GM19324 (cell line): ENCODE measurements around the gene PTOV1.
"Not testable (repeated sequence)": the region's sequence is repeated elsewhere in the genome, so short reads cannot be mapped to it uniquely, and the experiment has no call there.

Experiments
- ATAC-seq: cut with Tn5 transposase; IDR thresholded peaks from one replicate; pipeline ENCODE4 v1.9.1; 2021; ENCODE audit warnings: mild to moderate bottlenecking, moderate library complexity; ENCODE audit not compliant: unreplicated experiment, low FRiP score

PTOV1 gene

GRCh38 chr19:49817964-49818648, 32.9 kb upstream of the PTOV1 start, which contains the start of gene MED25:
TSS of gene MED25 (plus strand) at chr19:49818289. CDS start at chr19:49818342, 53 bp downstream.
- ATAC-seq: peak; percentile 83

DNA sequence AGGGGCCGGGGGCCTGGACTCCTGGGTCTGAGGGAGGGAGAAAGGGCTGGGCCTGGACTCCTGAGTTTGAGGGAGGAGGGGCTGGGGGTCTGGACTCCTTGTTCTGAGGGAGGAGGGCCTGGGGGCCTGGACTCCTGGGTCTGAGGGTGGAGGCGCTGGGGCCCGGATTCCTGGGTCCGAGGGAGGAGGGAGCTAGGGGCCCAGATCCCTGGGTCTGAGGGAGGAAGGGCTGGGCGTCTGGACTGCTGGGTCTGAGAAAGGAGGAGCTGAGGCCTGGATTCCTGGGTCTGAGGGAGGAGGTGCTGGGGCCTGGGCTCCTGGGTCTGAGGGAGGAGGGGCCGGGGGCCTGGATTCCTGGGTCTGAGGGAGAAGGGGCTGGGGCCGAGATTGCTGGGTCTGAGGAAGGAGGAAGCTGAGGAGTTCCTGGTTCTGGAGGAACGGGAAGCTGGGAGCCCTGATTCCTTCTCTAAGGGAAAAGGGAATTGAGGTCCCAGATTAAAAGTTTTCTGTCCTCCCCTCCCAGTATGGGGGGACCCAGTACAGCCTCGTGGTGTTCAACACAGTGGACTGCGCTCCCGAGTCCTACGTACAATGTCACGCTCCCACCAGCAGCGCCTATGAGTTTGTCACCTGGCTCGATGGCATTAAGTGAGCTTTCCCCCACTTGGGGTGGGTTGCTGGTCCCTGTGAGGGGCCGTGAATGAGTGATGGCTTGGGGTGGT, 32.1 kb upstream of the PTOV1 start:
- no peak for ATAC-seq

GRCh38 chr19:49819452-49820115, 31.4 kb upstream of the PTOV1 start:
- ATAC-seq: not testable (repeated sequence)

- no peak for ATAC-seq
Observed at GRCh38 chr19:49820125-49820524, 30.8 kb upstream of the PTOV1 start.

GRCh38 chr19:49823472-49823871, 27.5 kb upstream of the PTOV1 start:
- ATAC-seq: no peak

DNA sequence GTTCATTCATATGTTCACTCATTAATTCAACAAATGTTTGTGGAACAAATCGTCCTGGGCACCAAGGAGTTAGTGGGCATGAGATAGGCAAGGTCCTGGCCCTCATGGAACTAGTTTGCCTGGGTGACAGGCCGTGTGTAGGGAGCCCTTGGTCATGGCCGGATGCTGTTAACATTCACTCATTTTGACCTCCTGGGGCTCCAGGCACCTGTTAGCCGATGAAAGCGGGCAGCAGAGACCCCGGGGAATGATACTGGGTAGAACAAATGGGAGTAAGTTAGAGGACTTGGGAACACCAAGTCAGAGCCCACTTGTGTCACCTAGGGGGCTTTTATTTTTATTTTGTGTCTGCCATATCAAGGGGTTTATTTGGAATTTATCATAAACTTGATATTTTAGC, 26.3 kb upstream of the PTOV1 start:
- no peak for ATAC-seq

DNA sequence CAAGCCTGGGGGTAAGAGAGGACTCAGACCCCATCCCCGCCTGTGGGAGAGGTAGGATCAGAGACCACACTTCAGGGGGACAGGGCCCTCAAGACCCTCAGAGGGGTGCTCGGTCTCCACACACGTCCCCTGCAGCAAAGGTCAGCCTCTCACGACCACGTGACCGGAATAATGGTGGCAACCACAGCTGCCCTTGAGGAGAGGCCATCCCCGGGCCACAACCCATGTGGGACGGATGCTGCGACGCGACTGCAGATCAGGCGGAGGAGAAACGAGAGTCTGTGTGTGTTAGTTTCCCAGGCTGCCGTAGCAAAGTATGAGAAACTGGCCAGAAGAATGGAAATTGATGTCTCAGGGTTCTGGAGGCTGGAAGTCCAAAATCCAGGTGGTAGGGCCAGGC, 23.9 kb upstream of the PTOV1 start:
- no peak for ATAC-seq

DNA sequence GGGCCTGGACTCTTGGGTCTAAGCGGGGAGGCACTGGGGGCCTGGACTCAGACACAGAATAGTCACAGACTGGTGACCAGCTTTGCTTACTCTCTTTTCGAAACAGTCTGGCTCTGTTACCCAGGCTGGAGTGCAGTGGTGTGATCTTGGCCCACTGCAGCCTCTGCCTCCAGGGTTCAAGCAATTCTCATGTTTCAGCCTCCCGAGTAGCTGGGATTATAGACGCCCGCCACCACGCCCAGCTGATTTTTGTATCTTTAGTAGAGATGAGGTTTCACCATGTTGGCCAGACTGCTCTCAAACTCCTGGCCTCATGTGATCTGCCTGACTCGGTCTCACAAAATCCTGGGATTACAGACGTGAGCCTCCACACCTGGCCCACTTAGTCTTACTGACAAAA, 21.8 kb upstream of the PTOV1 start:
- no peak for ATAC-seq

DNA sequence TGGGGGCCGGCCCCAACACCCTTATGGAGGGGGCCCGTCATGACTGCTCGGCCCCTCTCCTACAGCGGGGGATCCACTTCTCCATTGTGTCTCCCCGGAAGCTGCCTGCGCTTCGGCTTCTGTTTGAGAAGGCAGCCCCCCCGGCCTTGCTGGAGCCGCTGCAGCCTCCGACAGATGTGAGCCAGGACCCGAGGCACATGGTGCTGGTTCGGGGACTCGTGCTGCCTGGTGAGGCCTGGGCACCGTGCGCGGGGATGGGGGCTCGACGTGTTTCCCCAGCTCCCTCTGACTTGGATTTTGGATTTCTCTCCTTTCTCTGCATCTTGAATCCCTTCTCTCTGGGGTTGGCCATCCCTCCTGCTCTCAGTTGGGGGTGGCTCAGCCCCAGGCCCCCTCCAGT, 21.2 kb upstream of the PTOV1 start:
- no peak for ATAC-seq

- no peak for ATAC-seq
Observed at GRCh38 chr19:49830766-49831165, 20.2 kb upstream of the PTOV1 start.

GRCh38 chr19:49831592-49831991, 19.4 kb upstream of the PTOV1 start:
- no peak for ATAC-seq

- ATAC-seq: no peak
Observed at GRCh38 chr19:49832556-49832955, 18.4 kb upstream of the PTOV1 start.

GRCh38 chr19:49833599-49833998, 17.4 kb upstream of the PTOV1 start:
- ATAC-seq: no peak

DNA sequence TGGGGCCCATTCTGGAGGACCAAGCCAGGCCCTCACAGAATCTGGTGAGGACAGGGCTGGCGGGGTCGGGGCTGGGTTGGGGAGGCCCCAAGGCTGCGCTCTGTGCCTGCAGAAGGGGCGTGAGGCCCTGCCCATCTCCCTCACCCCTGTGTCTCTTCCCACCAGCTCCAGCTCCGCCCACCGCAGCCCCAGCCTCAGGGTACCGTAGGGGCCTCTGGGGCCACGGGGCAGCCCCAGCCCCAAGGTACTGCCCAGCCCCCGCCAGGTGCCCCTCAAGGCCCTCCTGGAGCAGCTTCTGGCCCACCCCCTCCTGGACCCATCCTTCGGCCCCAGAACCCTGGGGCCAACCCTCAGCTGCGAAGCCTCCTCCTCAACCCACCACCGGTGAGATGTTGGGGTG, 15.4 kb upstream of the PTOV1 start:
- ATAC-seq: no peak

DNA sequence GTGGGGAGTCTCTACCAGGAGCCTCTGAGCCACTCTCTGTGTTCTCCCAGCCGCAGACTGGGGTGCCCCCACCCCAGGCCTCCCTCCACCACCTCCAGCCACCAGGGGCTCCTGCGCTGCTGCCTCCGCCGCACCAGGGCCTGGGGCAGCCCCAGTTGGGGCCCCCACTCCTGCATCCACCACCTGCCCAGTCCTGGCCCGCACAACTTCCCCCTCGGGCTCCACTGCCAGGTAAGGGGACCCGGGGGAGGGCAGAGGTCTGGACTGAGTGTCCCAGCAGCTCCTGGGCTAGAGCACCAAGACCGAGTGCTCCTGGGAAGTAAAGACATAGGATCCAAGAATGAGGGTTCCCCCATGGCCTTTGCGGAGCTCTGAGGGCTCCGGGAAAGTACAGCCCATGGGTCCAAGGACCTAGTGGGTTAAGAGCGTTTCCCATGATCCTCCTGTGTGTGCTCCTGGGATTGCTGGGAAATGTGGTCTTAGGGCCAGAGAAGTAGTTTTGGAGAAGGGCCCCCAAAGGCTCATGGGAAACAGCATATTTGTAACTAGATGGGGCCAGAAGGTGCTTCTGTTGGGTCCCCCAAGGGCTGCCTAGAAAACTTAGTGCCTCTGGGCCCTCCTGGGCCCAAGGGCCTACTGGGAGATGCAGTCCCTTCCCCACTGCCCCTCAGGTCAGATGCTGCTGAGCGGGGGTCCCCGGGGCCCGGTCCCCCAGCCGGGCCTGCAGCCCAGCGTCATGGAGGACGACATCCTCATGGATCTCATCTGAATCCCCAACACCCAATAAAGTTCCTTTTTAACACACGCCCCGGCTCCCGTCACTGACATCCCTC, 14.6 kb upstream of the PTOV1 start:
- no peak for ATAC-seq

GRCh38 chr19:49837009-49837310, 14.0 kb upstream of the PTOV1 start:
- no peak for ATAC-seq

GRCh38 chr19:49837425-49837824, 13.5 kb upstream of the PTOV1 start:
- no peak for ATAC-seq

DNA sequence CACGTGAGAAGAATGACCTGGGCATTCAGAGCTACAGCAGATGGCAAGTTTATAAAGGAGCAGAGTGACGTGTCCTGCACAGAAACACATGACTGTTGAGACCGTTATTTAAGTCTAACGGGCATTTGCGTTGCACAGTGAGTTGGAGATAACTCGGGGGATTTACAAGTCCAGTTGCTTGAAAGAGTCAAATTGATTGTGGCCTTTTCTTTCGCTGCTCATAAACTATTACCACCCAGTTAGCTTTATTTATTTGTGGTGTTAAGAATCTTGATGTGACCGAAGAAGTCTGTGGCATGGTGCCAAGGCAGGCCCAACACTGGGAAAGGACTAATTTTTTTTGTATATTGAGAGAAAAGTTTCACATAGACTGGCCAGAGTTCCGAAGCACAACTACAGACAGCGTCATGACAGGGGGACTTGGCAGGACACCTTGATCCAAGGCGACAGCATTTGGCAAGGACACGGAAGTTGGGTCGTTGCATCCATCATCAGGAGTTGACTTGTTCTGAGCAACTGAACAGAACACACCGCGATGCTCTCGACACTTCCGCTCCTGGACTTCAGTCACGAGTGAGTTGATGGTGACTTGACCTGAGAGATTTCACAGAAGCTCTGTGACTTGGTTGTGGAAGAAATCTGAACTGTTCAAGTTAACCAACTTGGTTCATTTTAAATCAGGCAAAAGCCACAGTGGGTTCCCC, 11.9 kb upstream of the PTOV1 start:
- no peak for ATAC-seq

- no peak for ATAC-seq
Observed at GRCh38 chr19:49839713-49840112, 11.2 kb upstream of the PTOV1 start.

- no peak for ATAC-seq
Observed at GRCh38 chr19:49840321-49840720, 10.6 kb upstream of the PTOV1 start.
